Liver (tissue), 9 donors: ENCODE measurements around the gene STK25. TPM values are rescaled to one million over a fixed set of nuclear protein-coding genes. Genes with fewer than 3 reads are reported as not detected.
"Not testable (repeated sequence)": the region's sequence is repeated elsewhere in the genome, so short reads cannot be mapped to it uniquely, and the experiment has no call there.

Source experiments
- DNase-seq: peaks from one replicate; pipeline ENCODE4 v3.0.0-alpha.2; 2017; ENCODE audit warnings: low spot score
- H3K27ac ChIP-seq, 2 donors: one replicate each; pipeline ENCODE4 v1.7.0; 2013; ENCODE audit warnings: inconsistent platforms in 2 of 2, low read length in 2 of 2, control low read depth in 1 of 2, low read depth in 1 of 2, mild to moderate bottlenecking in 1 of 2
- H3K27me3 ChIP-seq, 4 donors: one replicate each; pipeline versions ENCODE4 v1.6.1 to v1.7.0; 2013; ENCODE audit warnings: low read length in 3 of 4, inconsistent platforms in 1 of 4, mild to moderate bottlenecking in 1 of 4, moderate library complexity in 1 of 4; ENCODE audit not compliant: control insufficient read depth in 4 of 4, insufficient read depth in 4 of 4
- H3K36me3 ChIP-seq, 4 donors: one replicate each; pipeline versions ENCODE4 v1.6.1 to v1.7.0; 2013; ENCODE audit warnings: low read length in 3 of 4, mild to moderate bottlenecking in 3 of 4, low read depth in 1 of 4, moderate library complexity in 1 of 4; ENCODE audit not compliant: control insufficient read depth in 4 of 4, insufficient read depth in 3 of 4
- H3K4me1 ChIP-seq, 4 donors: one replicate each; pipeline versions ENCODE4 v1.6.1 to v1.7.0; 2013; ENCODE audit warnings: low read length in 3 of 4, mild to moderate bottlenecking in 3 of 4, moderate library complexity in 1 of 4; ENCODE audit not compliant: control insufficient read depth in 4 of 4, insufficient read depth in 4 of 4
- H3K4me3 ChIP-seq, 3 donors: one replicate each; pipeline versions ENCODE4 v1.6.1 to v1.7.0; 2013; ENCODE audit warnings: low read length in 3 of 3, control low read depth in 1 of 3, low read depth in 1 of 3, mild to moderate bottlenecking in 1 of 3
- H3K9ac ChIP-seq, 2 donors: one replicate each; pipeline ENCODE4 v1.7.0; 2013; ENCODE audit warnings: low read length in 2 of 2, mild to moderate bottlenecking in 2 of 2, moderate library complexity in 2 of 2, control low read depth in 1 of 2, low read depth in 1 of 2
- H3K9me3 ChIP-seq, 4 donors: one replicate each; pipeline versions ENCODE4 v1.6.1 to v1.7.0; 2013; ENCODE audit warnings: low read length in 3 of 4; ENCODE audit not compliant: control insufficient read depth in 4 of 4
- EGR1 ChIP-seq, 2 donors: IDR thresholded peaks; 2 replicates each; pipeline ENCODE4 v1.6.1; 2016 to 2018; ENCODE audit warnings: antibody characterized with exemption in 2 of 2, low read depth in 2 of 2
- FOXA2 ChIP-seq: IDR thresholded peaks from 2 replicates; pipeline ENCODE4 v1.6.1; 2016; ENCODE audit warnings: antibody characterized with exemption
- GABPA ChIP-seq, 2 donors: IDR thresholded peaks in 1 of 2; conservative IDR thresholded peaks in 1 of 2; 2 replicates each; pipeline ENCODE4 v1.6.1; 2016; ENCODE audit warnings: antibody characterized with exemption in 2 of 2, mild to moderate bottlenecking in 1 of 2, moderate library complexity in 1 of 2
- HNF4A ChIP-seq, 2 donors: conservative IDR thresholded peaks; 2 replicates each; pipeline ENCODE4 v1.6.1; 2016; ENCODE audit warnings: antibody characterized with exemption in 2 of 2, mild to moderate bottlenecking in 2 of 2
- HNF4G ChIP-seq: IDR thresholded peaks from 2 replicates; pipeline ENCODE4 v1.6.1; 2016; ENCODE audit warnings: antibody characterized with exemption
- JUND ChIP-seq, 2 donors: IDR thresholded peaks; 2 replicates each; pipeline ENCODE4 v1.6.1; 2016; ENCODE audit warnings: antibody characterized with exemption in 2 of 2
- NR2F2 ChIP-seq: IDR thresholded peaks from 2 replicates; pipeline ENCODE4 v1.6.1; 2016; ENCODE audit warnings: antibody characterized with exemption
- SP1 ChIP-seq: IDR thresholded peaks from 2 replicates; pipeline ENCODE4 v1.6.1; 2018; ENCODE audit warnings: antibody characterized with exemption, mild to moderate bottlenecking
- TAF1 ChIP-seq: conservative IDR thresholded peaks from 2 replicates; pipeline ENCODE4 v1.6.1; 2016; ENCODE audit warnings: antibody characterized with exemption, mild to moderate bottlenecking
- YY1 ChIP-seq: IDR thresholded peaks from 2 replicates; pipeline ENCODE4 v1.6.1; 2016; ENCODE audit warnings: antibody characterized with exemption, mild to moderate bottlenecking
- WGBS: extraction: QIAGEN DNeasy Blood & Tissue Kit; methylation state at CpG from one replicate; pipeline ENCODE4 v1.1.7; 2013; 5-methylcytosine and 5-hydroxymethylcytosine counted together
- polyA plus RNA-seq, 2 donors: library from polyadenylated mRNA; stranded (reverse) in 1 of 2; unstranded in 1 of 2; fragments of 200-250 nt in 1 of 2; fragments of >200 nt in 1 of 2; fragmentation: Nextera tagmentation in 1 of 2; extraction: Ambion mirVana in 1 of 2; gene quantifications; one replicate each; pipeline versions ENCODE4 v1.2.1 to v1.2.3, GENCODE V29; 2013 to 2015
- total RNA-seq, 2 donors: library from RNA; depleted of rRNA; stranded (reverse); fragments of >200 nt; gene quantifications; one replicate each; pipeline ENCODE4 v1.2.3, GENCODE V29; 2014
- TF ChIP-seq, protein P1 (sequence below): IDR thresholded peaks from 2 replicates; pipeline ENCODE4 v1.6.1; 2016; ENCODE audit warnings: antibody characterized with exemption
- TF ChIP-seq, protein P2 (sequence below): IDR thresholded peaks from 2 replicates; pipeline ENCODE4 v1.6.1; 2016; ENCODE audit warnings: antibody characterized with exemption
- TF ChIP-seq, protein P3 (sequence below): fragments of 150-350 bp; IDR thresholded peaks from 2 replicates; pipeline ENCODE4 v1.5.1; 2017; ENCODE audit warnings: improper control_type of control experiment, low read depth, low read length; ENCODE audit not compliant: missing input control
- TF ChIP-seq, protein P4 (sequence below): IDR thresholded peaks from 2 replicates; pipeline ENCODE4 v1.6.1; 2016; ENCODE audit warnings: antibody characterized with exemption, mild to moderate bottlenecking
- TF ChIP-seq, protein P5 (sequence below): IDR thresholded peaks from 2 replicates; pipeline ENCODE4 v1.6.1; 2016; ENCODE audit warnings: antibody characterized with exemption
- donor health status: healthy.
- donor health status: healthy.
- donor health status: healthy.
- donor health status: healthy.
- donor health status: healthy.

STK25 gene
- total and polyA plus RNA-seq, 4 donors = 43.4 to 85.6 (median 67.3) TPM

DNA sequence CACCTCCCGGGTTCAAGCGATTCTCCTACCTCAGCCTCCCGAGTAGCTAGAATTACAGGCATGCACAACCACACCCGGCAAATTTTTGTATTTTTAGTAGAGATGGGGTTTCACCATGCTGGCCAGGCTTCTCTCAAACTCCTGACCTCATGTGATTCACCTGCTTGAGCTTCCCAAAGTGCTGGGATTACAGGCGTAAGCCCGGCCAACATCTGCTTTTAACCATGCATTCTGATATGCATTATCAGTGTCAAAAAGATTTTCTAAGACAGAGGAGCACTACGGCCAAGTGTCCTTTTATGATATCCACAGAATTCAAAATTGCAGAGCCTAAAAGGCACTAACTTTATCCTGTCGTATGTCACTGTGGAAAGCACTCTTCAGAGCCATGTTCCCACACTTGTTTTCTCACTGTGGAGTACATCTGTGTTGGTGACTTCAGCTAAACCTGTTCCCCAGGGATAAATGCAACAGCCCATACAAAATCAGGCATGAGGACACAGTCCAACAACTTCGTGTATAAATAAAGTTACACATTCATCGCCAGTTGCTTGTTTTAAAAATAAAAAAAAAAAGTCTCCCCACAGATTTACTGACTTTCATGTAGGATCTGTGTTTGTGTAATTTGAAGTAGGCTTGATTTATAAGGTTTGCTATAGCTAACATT lies 56.4 kb downstream of the STK25 start:
- H3K9ac ChIP-seq = no peak overlapping the region
- WGBS = 82% methylated on average over 10 of the region's 10 CpGs
- no peaks in the 10 kb centered on the region for H3K9me3 ChIP-seq
- H3K27me3 ChIP-seq = no peaks in the 10 kb centered on the region
- H3K4me1 ChIP-seq = peaks cover 0 to 14% (median 9%) of the 10 kb centered on the region in 4 donors
- no peak overlapping the region for H3K4me3 ChIP-seq
- peaks cover 0 to 4% (median 3%) of the 10 kb centered on the region in 4 donors for H3K36me3 ChIP-seq
- TF ChIP-seq GABPA (IDR thresholded peaks at IDR 0.05 in 1 of 2, conservative IDR thresholded peaks at IDR 0.05 in 1 of 2) (no peak), YY1 (no peak)
- TF ChIP-seq, protein P1, sequence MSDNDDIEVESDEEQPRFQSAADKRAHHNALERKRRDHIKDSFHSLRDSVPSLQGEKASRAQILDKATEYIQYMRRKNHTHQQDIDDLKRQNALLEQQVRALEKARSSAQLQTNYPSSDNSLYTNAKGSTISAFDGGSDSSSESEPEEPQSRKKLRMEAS = no peak
- no peak for DNase-seq
- no peak overlapping the region for H3K27ac ChIP-seq

DNA sequence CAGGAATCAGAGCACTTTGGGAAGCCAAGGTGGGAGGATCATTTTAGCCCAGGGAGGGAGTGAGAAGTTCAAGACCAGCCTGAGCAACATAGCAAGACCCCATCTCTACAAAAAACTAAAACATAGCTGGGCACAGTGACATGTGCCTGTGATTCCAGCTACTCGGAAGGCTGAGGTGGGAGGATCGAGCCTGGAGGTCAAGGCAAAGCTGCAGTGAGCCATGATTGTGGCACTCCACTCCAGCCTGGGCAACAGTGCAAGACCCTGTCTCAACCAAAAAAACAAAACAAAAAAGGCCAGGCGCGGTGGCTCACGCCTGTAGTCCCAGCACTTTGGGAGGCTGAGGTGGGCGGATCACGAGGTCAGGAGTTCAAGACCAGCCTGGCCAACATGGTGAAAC lies 58.3 kb downstream of the STK25 start:
- 93% methylated on average over 7 of the region's 7 CpGs for WGBS
- DNase-seq, H3K27me3 ChIP-seq, H3K9ac ChIP-seq, H3K4me3 ChIP-seq, H3K27ac ChIP-seq, H3K9me3 ChIP-seq: not testable (repeated sequence)
- peaks cover 0 to 10% (median 3%) of the 10 kb centered on the region in 4 donors for H3K36me3 ChIP-seq
- peaks cover 0 to 14% (median 9%) of the 10 kb centered on the region in 4 donors for H3K4me1 ChIP-seq

DNA sequence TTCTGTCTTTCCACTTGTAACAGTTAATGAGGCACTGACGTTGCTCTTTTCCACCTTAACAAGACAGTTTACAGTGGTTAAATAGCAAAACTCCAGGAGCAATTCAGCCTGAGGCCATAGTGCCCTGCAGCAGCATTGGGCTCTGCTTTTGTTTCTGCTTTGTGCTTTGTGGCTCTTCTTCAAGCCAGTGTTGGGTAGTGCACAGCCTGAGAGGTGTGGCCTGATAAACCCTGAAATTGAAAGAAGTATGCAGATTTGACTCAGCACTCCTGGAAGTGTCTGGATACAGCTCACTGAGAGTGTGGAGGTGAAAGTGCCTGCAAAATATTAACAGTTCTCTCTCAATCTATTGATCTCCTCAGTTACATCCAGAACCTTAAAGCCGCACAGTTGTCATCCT lies 63.0 kb downstream of the STK25 start:
- no peaks in the 10 kb centered on the region for H3K4me1 ChIP-seq
- peaks cover 5 to 53% (median 24%) of the 10 kb centered on the region in 4 donors for H3K36me3 ChIP-seq
- H3K27me3 ChIP-seq = no peaks in the 10 kb centered on the region
- no peaks in the 10 kb centered on the region for H3K9me3 ChIP-seq
- H3K27ac ChIP-seq = no peak overlapping the region
- TF ChIP-seq EGR1 (IDR thresholded peaks at IDR 0.05; ENCODE audit: low read depth in 2 of 2) (no peak), NR2F2 (no peak), FOXA2 (no peak), HNF4A (conservative IDR thresholded peaks at IDR 0.05) (no peak), HNF4G (no peak), TAF1 (no peak), SP1 (no peak), JUND (IDR thresholded peaks at IDR 0.05) (no peak)
- TF ChIP-seq, protein P2, sequence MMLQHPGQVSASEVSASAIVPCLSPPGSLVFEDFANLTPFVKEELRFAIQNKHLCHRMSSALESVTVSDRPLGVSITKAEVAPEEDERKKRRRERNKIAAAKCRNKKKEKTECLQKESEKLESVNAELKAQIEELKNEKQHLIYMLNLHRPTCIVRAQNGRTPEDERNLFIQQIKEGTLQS = no peak
- TF ChIP-seq, protein P3, sequence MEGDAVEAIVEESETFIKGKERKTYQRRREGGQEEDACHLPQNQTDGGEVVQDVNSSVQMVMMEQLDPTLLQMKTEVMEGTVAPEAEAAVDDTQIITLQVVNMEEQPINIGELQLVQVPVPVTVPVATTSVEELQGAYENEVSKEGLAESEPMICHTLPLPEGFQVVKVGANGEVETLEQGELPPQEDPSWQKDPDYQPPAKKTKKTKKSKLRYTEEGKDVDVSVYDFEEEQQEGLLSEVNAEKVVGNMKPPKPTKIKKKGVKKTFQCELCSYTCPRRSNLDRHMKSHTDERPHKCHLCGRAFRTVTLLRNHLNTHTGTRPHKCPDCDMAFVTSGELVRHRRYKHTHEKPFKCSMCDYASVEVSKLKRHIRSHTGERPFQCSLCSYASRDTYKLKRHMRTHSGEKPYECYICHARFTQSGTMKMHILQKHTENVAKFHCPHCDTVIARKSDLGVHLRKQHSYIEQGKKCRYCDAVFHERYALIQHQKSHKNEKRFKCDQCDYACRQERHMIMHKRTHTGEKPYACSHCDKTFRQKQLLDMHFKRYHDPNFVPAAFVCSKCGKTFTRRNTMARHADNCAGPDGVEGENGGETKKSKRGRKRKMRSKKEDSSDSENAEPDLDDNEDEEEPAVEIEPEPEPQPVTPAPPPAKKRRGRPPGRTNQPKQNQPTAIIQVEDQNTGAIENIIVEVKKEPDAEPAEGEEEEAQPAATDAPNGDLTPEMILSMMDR = no peak
- TF ChIP-seq, protein P4, sequence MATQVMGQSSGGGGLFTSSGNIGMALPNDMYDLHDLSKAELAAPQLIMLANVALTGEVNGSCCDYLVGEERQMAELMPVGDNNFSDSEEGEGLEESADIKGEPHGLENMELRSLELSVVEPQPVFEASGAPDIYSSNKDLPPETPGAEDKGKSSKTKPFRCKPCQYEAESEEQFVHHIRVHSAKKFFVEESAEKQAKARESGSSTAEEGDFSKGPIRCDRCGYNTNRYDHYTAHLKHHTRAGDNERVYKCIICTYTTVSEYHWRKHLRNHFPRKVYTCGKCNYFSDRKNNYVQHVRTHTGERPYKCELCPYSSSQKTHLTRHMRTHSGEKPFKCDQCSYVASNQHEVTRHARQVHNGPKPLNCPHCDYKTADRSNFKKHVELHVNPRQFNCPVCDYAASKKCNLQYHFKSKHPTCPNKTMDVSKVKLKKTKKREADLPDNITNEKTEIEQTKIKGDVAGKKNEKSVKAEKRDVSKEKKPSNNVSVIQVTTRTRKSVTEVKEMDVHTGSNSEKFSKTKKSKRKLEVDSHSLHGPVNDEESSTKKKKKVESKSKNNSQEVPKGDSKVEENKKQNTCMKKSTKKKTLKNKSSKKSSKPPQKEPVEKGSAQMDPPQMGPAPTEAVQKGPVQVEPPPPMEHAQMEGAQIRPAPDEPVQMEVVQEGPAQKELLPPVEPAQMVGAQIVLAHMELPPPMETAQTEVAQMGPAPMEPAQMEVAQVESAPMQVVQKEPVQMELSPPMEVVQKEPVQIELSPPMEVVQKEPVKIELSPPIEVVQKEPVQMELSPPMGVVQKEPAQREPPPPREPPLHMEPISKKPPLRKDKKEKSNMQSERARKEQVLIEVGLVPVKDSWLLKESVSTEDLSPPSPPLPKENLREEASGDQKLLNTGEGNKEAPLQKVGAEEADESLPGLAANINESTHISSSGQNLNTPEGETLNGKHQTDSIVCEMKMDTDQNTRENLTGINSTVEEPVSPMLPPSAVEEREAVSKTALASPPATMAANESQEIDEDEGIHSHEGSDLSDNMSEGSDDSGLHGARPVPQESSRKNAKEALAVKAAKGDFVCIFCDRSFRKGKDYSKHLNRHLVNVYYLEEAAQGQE = no peak
- TF ChIP-seq, protein P1 = no peak
- TF ChIP-seq, protein P5, sequence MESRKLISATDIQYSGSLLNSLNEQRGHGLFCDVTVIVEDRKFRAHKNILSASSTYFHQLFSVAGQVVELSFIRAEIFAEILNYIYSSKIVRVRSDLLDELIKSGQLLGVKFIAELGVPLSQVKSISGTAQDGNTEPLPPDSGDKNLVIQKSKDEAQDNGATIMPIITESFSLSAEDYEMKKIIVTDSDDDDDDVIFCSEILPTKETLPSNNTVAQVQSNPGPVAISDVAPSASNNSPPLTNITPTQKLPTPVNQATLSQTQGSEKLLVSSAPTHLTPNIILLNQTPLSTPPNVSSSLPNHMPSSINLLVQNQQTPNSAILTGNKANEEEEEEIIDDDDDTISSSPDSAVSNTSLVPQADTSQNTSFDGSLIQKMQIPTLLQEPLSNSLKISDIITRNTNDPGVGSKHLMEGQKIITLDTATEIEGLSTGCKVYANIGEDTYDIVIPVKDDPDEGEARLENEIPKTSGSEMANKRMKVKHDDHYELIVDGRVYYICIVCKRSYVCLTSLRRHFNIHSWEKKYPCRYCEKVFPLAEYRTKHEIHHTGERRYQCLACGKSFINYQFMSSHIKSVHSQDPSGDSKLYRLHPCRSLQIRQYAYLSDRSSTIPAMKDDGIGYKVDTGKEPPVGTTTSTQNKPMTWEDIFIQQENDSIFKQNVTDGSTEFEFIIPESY = no peak
- no peak overlapping the region for H3K4me3 ChIP-seq
- 88% methylated on average over 2 of the region's 2 CpGs for WGBS
- DNase-seq = no peak
- H3K9ac ChIP-seq = no peak overlapping the region
